WTC11 (cell line): Measurements from ENCODE around the gene RAPGEF1. TPM values are rescaled to one million over a fixed set of nuclear protein-coding genes. Genes with fewer than 3 reads are reported as not detected.

Experiments
- ATAC-seq: fragments of 200-7000 bp; cut with Tn5 transposase; 2 replicates; pipeline ENCODE4 v1.10.0; 2021; ENCODE audit warnings: mild to moderate bottlenecking, moderate library complexity
- CTCF ChIA-PET: fragments of 300-600 bp; sonication (Branson Sonifier 250); formaldehyde crosslinking; loops from one replicate; lab custom pipeline; 2021; ENCODE audit warnings: antibody characterized with exemption; lab: Charles Lee
- POLR2A ChIA-PET: fragments of 350-600 bp; sonication (Branson Sonifier 250); formaldehyde crosslinking; loops from one replicate; lab custom pipeline; 2021; ENCODE audit warnings: antibody characterized with exemption; lab: Charles Lee
- DNase-seq: peaks from one replicate; pipeline ENCODE4 v3.0.0; 2021; ENCODE audit warnings: low spot score
- H3K27ac Mint-ChIP-seq: 2 replicates; pipeline ENCODE4 v1.8.0; 2021; ENCODE audit warnings: mixed read lengths
- H3K27me3 Mint-ChIP-seq: 2 replicates; pipeline ENCODE4 v1.8.0; 2021; ENCODE audit warnings: low read depth, mild to moderate bottlenecking, moderate library complexity, mixed read lengths
- H3K36me3 Mint-ChIP-seq: 2 replicates; pipeline ENCODE4 v1.8.0; 2021; ENCODE audit warnings: mixed read lengths
- H3K4me1 Mint-ChIP-seq: 2 replicates; pipeline ENCODE4 v1.8.0; 2022; ENCODE audit warnings: mixed read lengths
- H3K4me3 Mint-ChIP-seq: 2 replicates; pipeline ENCODE4 v1.8.0; 2021; ENCODE audit warnings: mild to moderate bottlenecking, moderate library complexity, mixed read lengths
- H3K9me3 Mint-ChIP-seq: 2 replicates; pipeline ENCODE4 v1.8.0; 2021; ENCODE audit warnings: mixed read lengths
- AFF4 ChIP-seq: sonication (generic); formaldehyde crosslinking; IDR thresholded peaks from 2 replicates; pipeline ENCODE4 v1.8.1; 2023; ENCODE audit warnings: mild to moderate bottlenecking, missing genetic modification reagents, borderline replicate concordance
- CREM ChIP-seq: sonication (generic); formaldehyde crosslinking; IDR thresholded peaks from 2 replicates; pipeline ENCODE4 v1.8.1; 2022; ENCODE audit warnings: mild to moderate bottlenecking, missing genetic modification reagents, moderate library complexity
- ELF4 ChIP-seq: sonication (generic); formaldehyde crosslinking; IDR thresholded peaks from 2 replicates; pipeline ENCODE4 v1.8.1; 2022; ENCODE audit warnings: low read depth, mild to moderate bottlenecking, moderate library complexity, missing genetic modification reagents
- ESRRA ChIP-seq: sonication (generic); formaldehyde crosslinking; IDR thresholded peaks from 2 replicates; pipeline ENCODE4 v1.8.1; 2022; ENCODE audit warnings: mild to moderate bottlenecking, missing genetic modification reagents, borderline replicate concordance
- FOXP4 ChIP-seq: sonication (generic); formaldehyde crosslinking; IDR thresholded peaks from 2 replicates; pipeline ENCODE4 v1.8.0; 2022; ENCODE audit warnings: mild to moderate bottlenecking, missing genetic modification reagents
- GABPB1 ChIP-seq: sonication (generic); formaldehyde crosslinking; IDR thresholded peaks from 2 replicates; pipeline ENCODE4 v1.8.1; 2023; ENCODE audit warnings: mild to moderate bottlenecking, missing genetic modification reagents
- MAX ChIP-seq: sonication (generic); formaldehyde crosslinking; IDR thresholded peaks from 2 replicates; pipeline ENCODE4 v1.8.0; 2022; ENCODE audit warnings: mild to moderate bottlenecking, missing genetic modification reagents
- NR2C2 ChIP-seq: sonication (generic); formaldehyde crosslinking; IDR thresholded peaks from 2 replicates; pipeline ENCODE4 v1.8.0; 2022; ENCODE audit warnings: mild to moderate bottlenecking, missing genetic modification reagents
- OVOL2 ChIP-seq: fragments of 250-450 bp; sonication (Bioruptor Pico); IDR thresholded peaks from 2 replicates; pipeline ENCODE4 v1.9.0; 2021; ENCODE audit warnings: mild to moderate bottlenecking, borderline replicate concordance
- SMAD3 ChIP-seq: sonication (generic); formaldehyde crosslinking; IDR thresholded peaks from 2 replicates; pipeline ENCODE4 v1.8.0; 2022; ENCODE audit warnings: missing genetic modification reagents, mild to moderate bottlenecking, borderline replicate concordance
- SMAD4 ChIP-seq: sonication (generic); formaldehyde crosslinking; IDR thresholded peaks from 2 replicates; pipeline ENCODE4 v1.8.0; 2022; ENCODE audit warnings: mild to moderate bottlenecking, missing genetic modification reagents
- TP53 ChIP-seq: sonication (generic); formaldehyde crosslinking; IDR thresholded peaks from 2 replicates; pipeline ENCODE4 v1.8.1; 2023; ENCODE audit warnings: mild to moderate bottlenecking, missing genetic modification reagents
- USF1 ChIP-seq: sonication (generic); formaldehyde crosslinking; IDR thresholded peaks from 2 replicates; pipeline ENCODE4 v1.8.0; 2022; ENCODE audit warnings: mild to moderate bottlenecking, missing genetic modification reagents
- ZMAT4 ChIP-seq: fragments of 250-450 bp; sonication (Bioruptor Pico); IDR thresholded peaks from 2 replicates; pipeline ENCODE4 v1.9.0; 2021; ENCODE audit warnings: mild to moderate bottlenecking
- ZNF121 ChIP-seq: sonication (generic); formaldehyde crosslinking; IDR thresholded peaks from 2 replicates; pipeline ENCODE4 v1.8.0; 2023; ENCODE audit warnings: missing genetic modification reagents
- ZNF138 ChIP-seq: sonication (generic); formaldehyde crosslinking; conservative IDR thresholded peaks from 2 replicates; pipeline ENCODE4 v1.8.1; 2022; ENCODE audit warnings: mild to moderate bottlenecking, moderate library complexity, missing genetic modification reagents
- ZNF219 ChIP-seq: sonication (generic); formaldehyde crosslinking; IDR thresholded peaks from 2 replicates; pipeline ENCODE4 v1.8.0; 2023; ENCODE audit warnings: missing genetic modification reagents, mild to moderate bottlenecking, borderline replicate concordance
- ZNF263 ChIP-seq: sonication (generic); formaldehyde crosslinking; IDR thresholded peaks from 2 replicates; pipeline ENCODE4 v1.8.1; 2022; ENCODE audit warnings: low read depth, mild to moderate bottlenecking, moderate library complexity, missing genetic modification reagents
- ZNF396 ChIP-seq: fragments of 250-450 bp; sonication (Bioruptor Pico); IDR thresholded peaks from 2 replicates; pipeline ENCODE4 v1.8.0; 2021; ENCODE audit warnings: mild to moderate bottlenecking, moderate library complexity, borderline replicate concordance
- ZNF671 ChIP-seq: fragments of 250-450 bp; sonication (Bioruptor Pico); IDR thresholded peaks from 2 replicates; pipeline ENCODE4 v1.8.0; 2021; ENCODE audit warnings: mild to moderate bottlenecking
- total RNA-seq: library from RNA; stranded (reverse); gene quantifications from 3 replicates; pipeline ENCODE4 v1.2.3, GENCODE V29; 2021
- TF ChIP-seq, protein P1 (sequence below): sonication (generic); formaldehyde crosslinking; IDR thresholded peaks from 2 replicates; pipeline ENCODE4 v1.8.1; 2023; ENCODE audit warnings: mild to moderate bottlenecking, missing genetic modification reagents, moderate library complexity
- TF ChIP-seq, protein P2 (sequence below): fragments of 250-450 bp; sonication (Bioruptor Pico); conservative IDR thresholded peaks from 2 replicates; pipeline ENCODE4 v1.9.0; 2021; ENCODE audit warnings: mild to moderate bottlenecking
- TF ChIP-seq, protein P3 (sequence below): sonication (generic); formaldehyde crosslinking; IDR thresholded peaks from 2 replicates; pipeline ENCODE4 v1.8.1; 2022; ENCODE audit warnings: low read depth, missing genetic modification reagents, borderline replicate concordance

RAPGEF1 gene
- total RNA-seq, 1 experiment from 2014 or later = 66.2 TPM

GRCh38 chr9:131657940-131658339 lies 81.9 kb downstream of the RAPGEF1 start (continued):
- TF ChIP-seq AFF4 (CRISPR knock-in tag) = no peak
- TF ChIP-seq TP53 = no peak
- no peak for TF ChIP-seq ESRRA
- TF ChIP-seq ZNF121 (CRISPR knock-in tag) = no peak
- TF ChIP-seq SMAD4 (CRISPR knock-in tag) = no peak
- TF ChIP-seq ZNF138 (CRISPR knock-in tag) = no peak

- ATAC-seq (no peak), DNase-seq (no peak)
- Mint-ChIP-seq H3K4me1 (peaks cover 68% of the 10 kb centered on the region), H3K9me3 (no peaks in the 10 kb centered on the region), H3K4me3 (no peak overlapping the region), H3K27me3 (no peaks in the 10 kb centered on the region), H3K27ac (no peak overlapping the region), H3K36me3 (no peaks in the 10 kb centered on the region)
- CTCF ChIA-PET = no interaction called here
- POLR2A ChIA-PET = no interaction called here
- TF ChIP-seq, protein P1, sequence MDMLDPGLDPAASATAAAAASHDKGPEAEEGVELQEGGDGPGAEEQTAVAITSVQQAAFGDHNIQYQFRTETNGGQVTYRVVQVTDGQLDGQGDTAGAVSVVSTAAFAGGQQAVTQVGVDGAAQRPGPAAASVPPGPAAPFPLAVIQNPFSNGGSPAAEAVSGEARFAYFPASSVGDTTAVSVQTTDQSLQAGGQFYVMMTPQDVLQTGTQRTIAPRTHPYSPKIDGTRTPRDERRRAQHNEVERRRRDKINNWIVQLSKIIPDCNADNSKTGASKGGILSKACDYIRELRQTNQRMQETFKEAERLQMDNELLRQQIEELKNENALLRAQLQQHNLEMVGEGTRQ (CRISPR knock-in tag) = no peak
- TF ChIP-seq ZNF671 = no peak
- no peak for TF ChIP-seq ZNF263 (CRISPR knock-in tag)
These were observed 82.4 kb downstream of the RAPGEF1 start for GRCh38 chr9:131657456-131657855.

- POLR2A ChIA-PET = no interaction called here
- H3K4me1 Mint-ChIP-seq = peaks cover 64% of the 10 kb centered on the region
- H3K36me3 Mint-ChIP-seq = no peaks in the 10 kb centered on the region
- no peak for DNase-seq
- TF ChIP-seq GABPB1 (CRISPR knock-in tag) (no peak), CREM (no peak), MAX (CRISPR knock-in tag) (no peak), ELF4 (CRISPR knock-in tag) (no peak), FOXP4 (CRISPR knock-in tag) (no peak), ZNF121 (CRISPR knock-in tag) (no peak), SMAD3 (CRISPR knock-in tag) (no peak), ZMAT4 (CRISPR knock-in tag) (no peak), USF1 (CRISPR knock-in tag) (no peak), OVOL2 (no peak), ZNF219 (no peak), ZNF396 (CRISPR knock-in tag) (no peak), NR2C2 (CRISPR knock-in tag) (no peak)
- TF ChIP-seq, protein P2, sequence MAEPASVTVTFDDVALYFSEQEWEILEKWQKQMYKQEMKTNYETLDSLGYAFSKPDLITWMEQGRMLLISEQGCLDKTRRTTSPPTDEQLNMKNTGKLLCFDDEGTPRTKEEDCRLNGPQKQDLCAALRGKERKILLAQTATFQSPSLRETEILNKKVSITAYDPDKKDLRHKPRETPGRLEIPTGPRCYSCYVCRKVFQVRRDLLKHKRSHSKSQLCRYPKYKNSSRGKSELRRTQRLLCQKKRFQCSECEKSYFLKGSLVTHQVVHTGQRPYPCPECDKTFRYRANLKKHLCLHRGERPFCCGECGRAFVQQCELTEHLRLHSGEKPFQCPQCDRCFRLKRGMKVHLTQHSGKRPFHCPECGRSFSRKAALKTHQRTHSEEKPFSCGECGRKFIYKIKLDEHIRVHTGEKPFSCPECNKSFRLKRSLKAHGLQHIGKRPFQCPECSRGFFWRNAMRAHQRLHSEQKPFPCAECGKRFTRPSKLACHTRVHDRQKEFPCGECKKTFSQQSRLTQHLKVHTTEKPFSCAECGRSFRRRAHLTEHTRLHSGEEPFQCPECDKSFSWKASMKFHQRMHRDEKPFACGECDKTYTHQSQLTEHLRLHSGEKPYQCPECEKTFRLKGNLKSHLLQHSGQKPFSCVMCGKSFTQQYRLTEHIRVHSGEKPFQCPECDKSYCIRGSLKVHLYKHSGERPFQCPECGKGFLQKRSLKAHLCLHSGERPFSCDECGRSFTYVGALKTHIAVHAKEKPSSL (CRISPR knock-in tag) = no peak
- TF ChIP-seq, protein P3, sequence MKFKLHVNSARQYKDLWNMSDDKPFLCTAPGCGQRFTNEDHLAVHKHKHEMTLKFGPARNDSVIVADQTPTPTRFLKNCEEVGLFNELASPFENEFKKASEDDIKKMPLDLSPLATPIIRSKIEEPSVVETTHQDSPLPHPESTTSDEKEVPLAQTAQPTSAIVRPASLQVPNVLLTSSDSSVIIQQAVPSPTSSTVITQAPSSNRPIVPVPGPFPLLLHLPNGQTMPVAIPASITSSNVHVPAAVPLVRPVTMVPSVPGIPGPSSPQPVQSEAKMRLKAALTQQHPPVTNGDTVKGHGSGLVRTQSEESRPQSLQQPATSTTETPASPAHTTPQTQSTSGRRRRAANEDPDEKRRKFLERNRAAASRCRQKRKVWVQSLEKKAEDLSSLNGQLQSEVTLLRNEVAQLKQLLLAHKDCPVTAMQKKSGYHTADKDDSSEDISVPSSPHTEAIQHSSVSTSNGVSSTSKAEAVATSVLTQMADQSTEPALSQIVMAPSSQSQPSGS (CRISPR knock-in tag) = no peak
- TF ChIP-seq, all 79 proteins: peak for 0
- CTCF ChIA-PET = no interaction called here
- Mint-ChIP-seq H3K27me3 (no peaks in the 10 kb centered on the region), H3K4me3 (no peak overlapping the region), H3K27ac (0 out of 2 replicates have a peak overlapping the region, but pooled peaks have one; percentile 15), H3K9me3 (no peaks in the 10 kb centered on the region)
- ATAC-seq = no peak
These were observed 82.9 kb downstream of the RAPGEF1 start for GRCh38 chr9:131657037-131657377.
